Measurements from ENCODE around the gene INAFM2. TPM values are rescaled to one million over a fixed set of nuclear protein-coding genes. Genes with fewer than 3 reads are reported as not detected.

Gene INAFM2
- total RNA-seq, 4 donors from 2014 or later = 4.0 to 16.5 (median 8.1) TPM

- no peak for TF ChIP-seq CTCF (IDR thresholded peaks at IDR 0.05; ENCODE audit: low read depth)
Measured at GRCh38 chr15:40307421-40308211, 15.9 kb upstream of the INAFM2 start, which contains the start of gene PLCB2. Gene PLCB2 (minus strand): TSS chr15:40307935. CDS start chr15:40307672, 263 bp downstream.

- no peak for TF ChIP-seq CTCF (IDR thresholded peaks at IDR 0.05; ENCODE audit: low read depth)
Measured at GRCh38 chr15:40309344-40309862, 14.1 kb upstream of the INAFM2 start.

GRCh38 chr15:40310001-40310959 is 13.2 kb upstream of the INAFM2 start:
- no peak for TF ChIP-seq CTCF (IDR thresholded peaks at IDR 0.05; ENCODE audit: low read depth)

- no peak for TF ChIP-seq CTCF (IDR thresholded peaks at IDR 0.05; ENCODE audit: low read depth)
Measured at GRCh38 chr15:40310993-40311392, 12.5 kb upstream of the INAFM2 start.

GRCh38 chr15:40312370-40313158 is 10.9 kb upstream of the INAFM2 start:
- TF ChIP-seq CTCF (IDR thresholded peaks at IDR 0.05; ENCODE audit: low read depth) = no peak

GRCh38 chr15:40313531-40314398 is 9.7 kb upstream of the INAFM2 start:
- no peak for TF ChIP-seq CTCF (IDR thresholded peaks at IDR 0.05; ENCODE audit: low read depth)

Measured in subcutaneous adipose tissue (tissue), 4 donors.